CD4-positive, alpha-beta T cell treated with Interleukin-21 for 1 hour (primary cell): ENCODE results near the gene COL20A1.
"Not testable (repeated sequence)": the region's sequence is repeated elsewhere in the genome, so short reads cannot be mapped to it uniquely, and the experiment has no call there.

Source experiments
- DNase-seq: peaks from one replicate; pipeline ENCODE4 v3.0.0-alpha.2; 2020

The COL20A1 gene

DNA sequence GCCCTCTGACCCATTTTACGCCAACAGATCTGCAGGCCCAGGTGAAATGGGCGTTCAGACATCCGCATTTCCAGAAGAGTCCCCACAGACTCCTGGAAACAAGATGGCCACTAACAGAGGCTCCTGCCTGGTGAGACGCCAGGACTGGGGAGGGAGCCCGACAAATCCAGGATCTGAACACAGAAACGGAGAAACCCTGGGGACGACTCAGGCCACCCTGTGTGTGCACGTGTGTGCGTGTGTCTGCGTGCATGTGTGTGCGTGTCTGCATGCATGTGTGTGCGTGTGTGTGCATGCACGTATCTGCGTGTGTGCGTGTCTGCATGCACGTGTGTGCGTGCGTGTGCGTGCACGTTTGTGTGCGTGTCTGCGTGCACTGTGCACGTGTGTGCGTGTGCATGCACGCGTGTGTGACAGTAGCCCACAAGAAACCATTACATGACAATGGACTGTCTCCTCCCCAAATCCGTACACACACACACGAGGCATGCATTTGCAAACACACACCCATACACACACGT, 43.3 kb downstream of the COL20A1 start:
- no peak for DNase-seq

DNA sequence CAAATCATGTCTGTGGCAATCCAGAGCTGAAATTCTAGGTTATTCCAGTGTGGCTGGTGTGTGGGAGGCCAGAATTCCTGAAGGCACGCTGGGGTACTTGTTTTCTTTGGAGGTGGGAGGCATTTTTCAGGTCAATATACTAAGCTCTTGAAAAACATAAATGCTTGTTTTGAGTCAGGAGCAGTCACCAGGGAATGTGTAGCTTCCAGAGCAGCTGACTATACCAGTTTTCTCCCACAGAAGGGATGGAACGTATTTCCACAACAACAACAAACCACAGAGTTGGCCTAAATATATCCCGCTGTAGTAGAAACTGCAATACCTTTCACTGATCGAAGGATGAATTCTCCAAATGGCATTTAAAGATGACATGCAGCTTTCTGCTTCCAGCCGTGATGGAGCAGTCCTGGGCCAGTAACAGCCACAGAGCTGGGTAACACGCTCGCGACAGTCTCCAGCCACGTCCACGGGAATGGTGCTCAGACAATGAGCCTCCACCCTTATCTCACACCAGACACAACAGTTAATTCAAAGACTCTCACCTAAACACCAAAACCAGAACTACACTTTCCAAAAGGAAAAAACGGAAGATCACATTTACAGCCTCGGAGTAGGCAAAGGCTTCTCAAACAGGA, 44.9 kb downstream of the COL20A1 start:
- no peak for DNase-seq

DNA sequence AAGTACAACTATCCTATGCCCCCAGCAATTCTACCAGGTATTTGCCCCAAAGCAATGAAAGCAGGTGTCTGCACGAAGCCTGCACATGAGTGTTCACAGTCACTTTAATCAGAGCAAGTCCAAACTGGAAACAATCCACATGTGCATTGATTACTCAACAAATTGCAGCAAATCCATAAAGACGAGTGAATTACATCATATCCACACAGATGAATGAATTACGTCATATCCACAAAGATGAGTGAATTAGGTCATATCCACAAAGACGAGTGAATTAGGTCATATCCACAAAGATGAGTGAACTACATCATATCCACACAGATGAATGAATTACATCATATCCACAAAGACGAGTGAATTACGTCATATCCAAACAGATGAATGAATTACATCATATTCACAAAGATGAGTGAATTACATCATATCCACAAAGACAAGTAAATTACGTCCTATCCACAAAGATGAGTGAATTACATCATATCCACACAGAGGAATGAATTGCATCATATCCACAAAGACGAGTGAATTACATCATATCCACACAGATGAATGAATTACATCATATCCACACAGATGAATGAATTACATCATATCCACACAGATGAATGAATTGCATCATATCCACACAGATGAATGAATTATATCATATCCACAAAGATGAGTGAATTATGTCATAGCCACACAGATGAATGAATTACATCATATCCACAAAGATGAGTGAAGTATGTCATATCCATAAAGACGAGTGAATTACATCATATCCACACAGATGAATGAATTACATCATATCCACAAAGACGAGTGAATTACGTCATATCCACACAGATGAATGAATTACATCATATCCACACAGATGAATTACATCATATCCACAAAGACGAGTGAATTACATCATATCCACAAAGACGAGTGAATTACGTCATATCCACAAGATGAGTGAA, 46.4 kb downstream of the COL20A1 start:
- DNase-seq: not testable (repeated sequence)

DNA sequence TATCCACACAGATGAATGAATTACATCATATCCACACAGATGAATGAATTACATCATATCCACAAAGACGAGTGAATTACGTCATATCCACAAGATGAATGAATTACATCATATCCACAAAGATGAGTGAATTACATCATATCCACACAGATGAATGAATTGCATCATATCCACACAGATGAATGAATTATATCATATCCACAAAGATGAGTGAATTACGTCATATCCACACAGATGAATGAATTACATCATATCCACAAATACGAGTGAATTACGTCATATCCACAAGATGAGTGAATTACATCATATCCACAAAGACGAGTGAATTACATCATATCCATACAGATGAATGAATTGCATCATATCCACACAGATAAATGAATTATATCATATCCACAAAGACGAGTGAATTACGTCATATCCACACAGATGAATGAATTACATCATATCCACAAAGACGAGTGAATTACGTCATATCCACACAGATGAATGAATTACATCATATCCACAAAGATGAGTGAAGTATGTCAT, 47.2 kb downstream of the COL20A1 start:
- DNase-seq: not testable (repeated sequence)

DNA sequence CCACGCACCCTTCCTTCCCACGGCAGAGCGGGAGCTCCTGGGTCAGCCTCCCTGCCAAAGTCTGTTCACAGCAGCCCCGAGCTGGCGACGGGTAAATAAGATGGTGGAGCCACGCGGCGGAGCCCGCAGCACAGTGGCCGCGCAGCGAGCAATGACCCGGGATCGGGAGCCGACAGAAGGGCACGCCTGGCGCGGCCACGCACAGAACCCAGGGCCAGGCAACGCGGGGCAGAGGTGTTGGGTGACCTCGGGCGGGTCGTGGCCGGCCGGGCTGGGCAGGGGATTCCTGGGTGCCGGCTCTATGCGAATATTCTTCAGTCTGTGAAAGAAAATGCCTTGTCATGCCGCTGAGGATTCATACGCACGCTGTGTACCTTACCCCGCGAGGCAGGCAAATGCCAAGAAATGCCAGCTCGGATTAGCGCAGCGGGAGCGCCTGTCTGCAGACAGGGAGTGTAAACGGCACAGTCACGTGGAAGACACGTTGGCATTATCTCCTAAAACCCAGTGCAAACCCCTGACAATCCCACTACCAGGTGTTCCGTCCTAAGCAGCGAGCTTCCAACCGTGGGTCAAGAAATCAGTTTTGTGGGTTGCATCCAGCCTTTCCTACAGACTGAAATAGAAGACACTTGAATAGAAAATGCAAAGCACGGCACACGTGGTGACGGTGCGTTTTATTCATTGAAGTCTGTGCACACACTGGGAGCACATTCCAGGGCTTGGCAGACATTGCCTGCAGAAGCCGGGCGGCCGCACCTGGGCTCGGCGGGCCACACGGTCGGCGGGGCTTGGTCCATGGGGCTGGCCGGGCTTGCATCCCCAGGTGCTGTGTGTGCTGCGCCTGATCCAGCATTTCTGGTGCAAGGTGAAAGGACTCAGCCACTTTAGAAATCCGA, 49.8 kb downstream of the COL20A1 start:
- no peak for DNase-seq

DNA sequence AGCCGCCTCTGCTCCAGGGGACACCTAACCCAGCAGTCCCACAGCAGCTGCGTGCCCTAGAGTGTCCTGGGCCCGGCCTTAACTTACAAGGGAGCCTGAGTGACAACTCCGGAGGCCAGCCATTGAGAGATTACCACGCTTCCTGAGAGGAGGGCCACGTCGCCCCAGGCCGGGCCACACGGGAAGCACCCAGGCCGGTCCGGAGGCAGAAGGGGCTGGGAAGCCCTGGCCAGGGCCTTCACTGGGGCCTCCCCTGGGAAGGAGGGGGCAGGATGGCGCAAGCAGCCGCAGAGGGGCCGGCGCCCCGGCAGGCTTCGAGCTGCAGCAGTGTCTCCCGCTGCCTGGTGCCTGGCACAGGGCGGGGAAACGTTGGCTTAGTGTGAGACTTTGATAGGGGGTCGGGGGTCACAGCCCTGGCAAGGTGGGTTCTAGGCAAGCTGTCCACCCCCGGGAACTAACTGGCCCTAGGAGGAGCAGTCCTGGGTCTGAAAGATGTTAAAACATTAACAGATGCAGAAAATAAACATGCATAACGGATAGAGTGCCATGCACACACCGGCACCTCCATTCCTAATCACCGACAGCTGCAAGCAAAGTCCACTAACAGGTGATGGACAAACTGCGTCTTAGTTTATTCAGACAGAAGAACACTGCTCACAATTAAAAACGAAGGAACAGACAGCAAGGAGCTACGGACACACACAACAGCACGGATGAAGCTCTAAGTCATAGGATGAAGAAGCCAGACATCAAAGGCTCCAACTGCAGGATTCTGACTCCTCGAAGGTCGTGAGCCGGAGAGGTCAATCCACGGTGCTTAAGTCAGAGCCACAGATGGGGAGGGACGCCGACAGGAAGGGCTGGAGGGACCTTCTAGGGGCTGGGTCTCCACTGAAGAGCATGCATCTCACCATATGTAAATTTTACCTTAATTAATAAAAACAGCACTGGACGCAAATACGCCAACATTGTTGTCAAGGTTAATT, 50.8 kb downstream of the COL20A1 start:
- DNase-seq: no peak

DNA sequence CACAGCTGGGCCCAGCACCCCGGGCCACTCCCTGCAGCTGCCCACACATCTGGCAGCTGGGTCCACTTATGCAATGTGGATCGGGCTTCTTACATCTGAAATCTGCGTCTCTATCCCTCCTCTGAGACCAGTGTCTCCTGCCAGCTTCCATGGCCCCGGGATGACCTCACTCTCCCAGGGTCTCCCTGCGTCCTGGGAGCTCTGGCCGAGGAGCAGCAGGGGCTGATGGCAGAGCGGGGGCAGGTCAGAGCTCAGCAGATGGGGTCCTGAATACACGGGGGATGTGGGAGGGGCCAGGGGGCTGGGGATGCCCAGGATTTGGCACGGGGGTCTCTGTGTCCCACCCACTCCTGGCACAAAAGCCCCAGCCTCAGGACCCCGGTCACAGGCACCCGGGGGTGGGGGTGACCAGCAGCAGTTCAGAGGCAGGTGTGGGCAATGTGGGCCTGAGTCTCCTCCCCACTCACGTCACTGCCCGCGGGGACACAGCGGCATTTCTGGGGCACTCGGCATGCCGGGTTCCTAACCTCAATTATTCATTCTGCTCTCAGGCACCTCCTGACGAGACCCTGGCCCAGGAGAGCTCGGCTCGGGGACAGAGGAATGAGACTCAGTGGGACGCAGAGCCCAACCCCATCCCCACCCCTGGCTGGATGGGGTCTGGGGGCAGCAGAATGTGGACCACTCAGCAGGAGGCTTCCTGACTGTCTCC, 51.8 kb downstream of the COL20A1 start:
- no peak for DNase-seq

DNA sequence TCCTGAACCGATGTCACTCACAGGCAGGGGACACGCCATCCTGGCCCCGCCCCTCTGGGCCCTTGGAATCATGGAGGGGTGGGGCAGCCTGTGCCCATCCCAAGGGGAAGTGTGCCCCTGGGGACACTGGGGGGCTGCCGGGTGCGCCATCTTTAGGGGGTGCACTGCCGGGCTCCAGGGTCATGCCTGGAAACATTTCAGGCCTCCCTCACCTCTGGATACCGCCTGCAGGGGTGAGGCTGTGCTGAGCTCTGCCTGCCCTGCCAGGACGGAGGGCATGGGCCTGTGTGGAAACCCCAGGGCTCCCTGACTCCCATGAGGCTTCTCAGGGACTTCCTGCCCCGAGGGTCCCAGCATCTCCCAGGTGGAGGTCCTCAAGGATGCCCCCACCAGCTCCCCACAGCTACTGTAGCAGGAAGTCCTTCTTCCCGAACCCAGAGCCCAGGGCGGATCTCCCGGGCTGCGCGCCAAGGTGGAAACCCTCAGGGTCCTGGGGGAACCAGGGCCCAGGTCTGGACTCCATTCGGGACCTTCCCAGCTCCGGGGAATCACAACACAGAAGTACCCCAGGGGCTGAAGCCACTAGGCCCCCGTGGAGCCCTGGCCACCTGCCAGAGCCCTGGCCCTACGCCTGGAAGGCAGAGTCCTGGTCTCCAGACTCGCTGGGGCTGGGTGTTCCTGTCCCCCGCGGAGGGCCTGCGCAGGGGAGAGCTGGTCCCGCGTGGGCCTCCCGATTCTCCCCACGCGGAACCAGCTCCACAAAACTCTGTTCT, 52.5 kb downstream of the COL20A1 start:
- DNase-seq: no peak

DNA sequence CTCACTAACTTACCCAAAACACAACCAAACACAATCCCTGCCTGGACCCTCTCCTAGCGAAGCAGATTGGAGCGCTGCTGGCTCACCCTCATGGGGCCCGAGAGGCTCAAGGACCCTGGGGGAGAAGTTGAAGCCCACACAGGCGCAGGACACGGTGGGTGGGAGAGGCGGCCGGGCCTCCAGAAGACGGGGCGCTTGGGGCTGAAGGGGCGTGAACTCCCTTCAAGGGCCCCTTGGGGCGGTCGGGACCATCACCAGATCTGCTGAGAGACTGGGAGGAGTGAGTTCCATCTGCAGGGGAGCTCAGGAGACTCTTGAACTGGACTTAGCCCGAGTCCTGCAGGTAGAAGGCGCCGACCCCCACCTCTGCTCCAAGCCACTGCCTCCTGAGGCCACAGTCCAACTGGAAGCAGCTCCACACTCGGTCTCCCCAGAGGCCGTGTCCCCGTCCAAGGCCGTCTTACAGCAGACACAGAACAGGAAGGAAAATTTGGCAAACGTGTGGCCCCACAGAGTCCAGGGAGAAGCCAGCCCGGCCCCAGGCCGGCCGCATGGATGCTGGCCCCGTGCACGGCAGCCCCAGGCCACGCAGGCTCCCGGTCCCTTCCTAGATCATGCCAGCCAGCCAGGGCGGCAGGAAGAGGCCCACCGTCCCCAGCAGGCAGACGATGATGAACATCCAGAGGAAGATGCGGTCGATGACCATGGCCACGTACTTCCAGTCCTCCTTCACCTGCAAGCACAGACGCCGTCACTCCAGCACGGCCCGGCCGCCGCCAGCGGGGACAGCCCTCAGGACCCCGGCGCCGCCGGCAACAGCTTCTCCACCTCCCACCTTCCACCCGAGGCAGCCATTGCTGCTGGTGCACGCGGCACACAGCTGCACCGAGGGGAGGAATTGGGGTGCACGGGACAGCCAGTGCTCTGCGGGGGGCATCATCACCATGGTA, 53.4 kb downstream of the COL20A1 start:
- DNase-seq: no peak

DNA sequence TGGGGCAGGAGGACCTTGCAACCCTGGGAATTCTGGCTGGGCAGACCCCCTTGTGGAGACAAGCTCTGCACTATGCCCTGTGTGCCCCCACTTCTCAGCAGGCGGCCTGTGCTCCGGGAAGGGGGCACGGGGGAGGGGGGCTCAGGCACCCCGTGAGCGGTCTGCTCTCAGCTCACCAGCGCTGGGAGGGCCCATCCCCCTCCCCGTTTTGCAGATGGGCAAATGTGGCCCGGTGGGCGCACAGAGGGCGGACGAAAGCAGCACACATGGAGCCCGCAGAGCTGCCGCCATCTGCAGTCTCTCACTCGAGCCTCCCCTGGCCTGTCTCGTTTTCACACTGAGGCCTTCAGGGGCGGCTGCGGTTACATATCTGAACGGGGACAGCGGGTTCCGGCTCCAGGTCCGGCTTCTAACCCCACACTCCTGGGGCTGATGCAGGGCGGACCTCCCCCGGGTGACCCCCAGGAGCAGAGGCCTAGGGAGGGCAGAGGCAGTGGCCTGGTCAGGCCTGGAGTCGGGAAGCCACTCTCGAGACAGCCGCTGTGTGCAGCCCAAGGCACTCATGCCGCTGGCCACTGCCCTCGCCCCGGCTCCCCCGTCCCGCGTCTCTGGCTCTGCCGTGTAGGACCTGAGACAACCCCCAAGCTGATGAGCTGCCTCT, 54.2 kb downstream of the COL20A1 start:
- DNase-seq: no peak

DNA sequence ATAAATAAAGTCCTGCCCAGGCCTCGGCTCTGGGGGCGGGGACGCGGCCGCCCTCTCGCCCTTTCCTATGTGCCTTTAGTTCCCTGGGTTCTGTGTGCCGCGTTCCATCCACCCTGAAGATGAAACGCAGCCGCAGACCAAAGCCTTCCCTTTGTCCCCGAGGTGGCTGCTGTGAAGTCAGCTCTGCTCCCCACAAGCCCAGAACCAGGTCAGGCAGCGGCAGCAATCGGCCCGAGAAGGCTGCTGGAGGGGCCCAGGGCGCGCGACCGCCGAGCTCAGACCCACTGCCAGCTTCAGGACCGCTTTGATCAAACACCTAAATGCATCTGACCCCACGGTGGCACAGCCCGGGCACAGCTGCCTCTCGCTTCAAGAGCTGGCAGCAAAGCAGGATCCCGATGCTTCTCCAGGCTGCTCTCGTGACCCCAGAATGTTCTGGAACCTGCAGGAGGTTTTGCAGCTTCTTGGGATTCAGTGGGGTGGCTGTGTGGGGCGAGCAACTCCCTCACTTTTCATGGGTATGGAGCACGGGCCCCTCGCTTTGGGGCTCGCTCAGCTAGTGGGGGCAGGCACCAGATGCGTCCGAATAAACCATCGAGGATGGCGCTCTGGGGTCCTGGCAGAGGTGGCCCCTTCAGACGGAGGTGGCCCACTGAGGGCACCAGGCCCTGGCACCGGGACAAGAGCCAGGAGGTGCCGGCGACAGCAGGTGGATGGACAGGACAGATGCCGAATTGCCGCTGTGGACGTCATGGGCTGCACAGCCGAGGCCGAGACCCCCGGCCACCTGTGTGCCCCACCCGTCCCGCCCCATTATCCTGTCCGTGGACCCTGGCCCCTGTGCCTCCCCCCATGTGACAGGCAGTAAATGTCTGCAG, 55.2 kb downstream of the COL20A1 start:
- DNase-seq: no peak

DNA sequence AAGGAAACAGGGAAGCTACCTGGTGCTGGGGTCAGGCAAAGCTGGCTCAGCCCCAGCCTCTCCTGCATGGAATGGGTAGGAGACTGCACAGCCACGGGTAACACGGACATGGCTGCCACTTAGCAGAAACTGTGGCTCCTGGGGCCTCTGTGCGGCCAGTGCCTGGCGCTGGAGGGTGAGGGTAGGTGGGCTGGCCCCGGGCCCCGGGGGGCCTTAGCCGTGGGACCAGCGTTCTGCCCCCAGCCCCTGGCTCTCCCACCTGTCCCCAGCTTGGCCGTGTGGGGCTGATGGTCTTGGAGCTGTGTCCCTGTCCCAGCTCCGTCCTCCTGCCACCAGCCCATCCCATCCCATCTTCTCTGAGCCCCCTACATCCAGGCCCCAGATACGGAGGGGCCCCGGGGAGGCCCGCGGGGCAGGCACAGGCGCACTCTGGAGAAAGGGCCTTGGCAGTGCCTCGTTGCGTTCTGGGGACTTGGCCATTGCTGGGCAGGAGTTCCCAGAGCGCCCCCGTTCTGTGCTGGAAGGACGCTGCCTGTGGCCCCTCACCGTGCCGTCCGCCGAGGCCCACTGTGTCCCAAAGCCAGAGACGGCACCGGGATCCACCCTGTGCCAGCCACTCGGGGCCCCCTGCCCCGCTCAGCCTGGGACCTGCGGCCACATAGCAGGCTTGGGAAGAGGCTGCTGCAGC, 56.0 kb downstream of the COL20A1 start:
- DNase-seq: no peak

DNA sequence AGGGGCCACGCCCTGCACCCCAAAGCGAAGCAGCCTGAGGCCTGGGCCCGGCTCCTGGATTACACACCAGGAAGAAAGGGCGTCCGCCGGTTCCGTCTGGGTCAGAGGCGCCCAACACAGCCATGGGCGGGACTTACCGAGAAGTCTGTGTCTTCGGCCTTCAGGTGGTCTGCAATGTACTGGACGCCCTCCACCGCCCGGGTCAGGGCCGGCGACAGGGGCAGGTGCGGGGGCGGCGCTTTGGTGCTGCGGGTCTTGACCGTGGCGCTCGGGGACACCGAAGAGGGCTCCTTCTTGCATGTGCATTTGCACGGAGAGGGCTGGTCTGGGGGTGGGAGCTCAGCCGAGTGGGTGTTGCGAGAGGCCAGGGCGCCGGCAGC, 56.5 kb downstream of the COL20A1 start:
- DNase-seq: no peak

DNA sequence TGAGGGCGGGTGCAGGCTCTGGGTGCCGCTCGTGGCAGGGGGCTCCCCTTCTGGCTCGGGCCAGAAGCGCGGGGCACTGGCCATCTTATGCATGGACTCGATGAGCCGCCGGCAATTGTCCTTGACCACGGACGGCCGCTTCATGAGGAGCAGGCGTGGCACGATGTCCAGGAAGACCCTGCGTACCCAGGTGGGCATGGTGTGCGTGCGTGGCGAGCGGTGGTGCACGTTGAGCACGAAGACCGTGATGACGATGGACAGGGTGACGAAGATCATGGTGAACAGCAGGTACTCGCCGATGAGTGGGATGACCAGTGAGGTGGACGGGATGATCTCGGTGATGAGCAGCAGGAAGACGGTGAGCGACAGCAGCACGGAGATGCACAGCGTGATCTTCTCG, 57.2 kb downstream of the COL20A1 start:
- no peak for DNase-seq

DNA sequence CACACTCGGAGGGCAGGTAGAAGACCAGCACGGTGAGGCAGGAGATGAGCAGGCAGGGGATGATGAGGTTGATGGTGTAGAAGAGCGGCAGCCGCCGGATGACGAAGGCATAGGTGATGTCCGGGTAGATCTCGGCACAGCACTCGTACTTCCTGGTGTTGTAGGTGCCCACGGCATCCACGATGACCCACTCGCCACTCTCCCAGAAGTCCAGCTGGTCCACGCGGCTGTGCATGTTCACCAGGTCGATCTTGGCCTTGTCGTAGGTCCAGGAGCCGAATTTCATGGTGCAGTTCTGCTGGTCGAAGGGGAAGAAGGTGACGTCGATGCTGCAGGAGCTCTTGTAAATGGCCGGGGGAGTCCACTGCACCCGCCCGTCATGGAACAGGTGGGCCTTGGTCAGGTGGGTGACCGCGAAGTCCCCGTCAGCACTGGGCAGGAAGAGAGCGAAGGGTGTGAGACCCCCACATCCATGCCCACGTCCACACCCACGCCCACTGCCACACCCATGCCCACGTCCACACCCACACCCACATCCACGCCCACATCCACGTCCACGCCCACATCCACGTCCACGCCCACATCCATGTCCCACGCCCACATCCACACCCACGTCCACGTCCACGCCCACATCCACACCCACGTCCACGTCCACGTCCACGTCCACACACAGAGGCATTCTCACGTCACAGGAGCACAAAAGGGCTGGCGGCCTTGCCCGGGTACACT, 57.8 kb downstream of the COL20A1 start:
- no peak for DNase-seq

DNA sequence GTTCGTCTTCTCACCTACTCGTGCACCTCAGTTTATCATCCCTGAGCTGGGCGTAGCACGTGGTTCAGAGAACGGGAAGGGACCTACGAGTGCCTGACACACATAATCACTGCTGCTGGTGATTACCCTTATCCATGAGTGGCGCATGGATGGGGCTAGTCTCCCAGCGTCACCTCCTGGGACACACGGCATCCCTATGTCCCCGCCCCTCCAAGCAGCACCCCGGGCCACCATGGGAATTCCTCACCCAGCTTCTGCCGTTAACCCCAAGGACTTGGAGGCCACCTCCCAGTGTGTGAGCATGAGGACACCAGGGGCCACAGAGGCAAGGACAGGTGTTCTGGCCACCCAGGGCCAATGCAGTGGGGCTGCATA, 58.3 kb downstream of the COL20A1 start:
- no peak for DNase-seq
